ENCODE measurements around the gene CCDC40. TPM values are rescaled to one million over a fixed set of nuclear protein-coding genes. Genes with fewer than 3 reads are reported as not detected.

CCDC40 gene
- total and polyA plus RNA-seq, 2 donors from 2014 or later, result 5.1 to 22.6 TPM

DNA sequence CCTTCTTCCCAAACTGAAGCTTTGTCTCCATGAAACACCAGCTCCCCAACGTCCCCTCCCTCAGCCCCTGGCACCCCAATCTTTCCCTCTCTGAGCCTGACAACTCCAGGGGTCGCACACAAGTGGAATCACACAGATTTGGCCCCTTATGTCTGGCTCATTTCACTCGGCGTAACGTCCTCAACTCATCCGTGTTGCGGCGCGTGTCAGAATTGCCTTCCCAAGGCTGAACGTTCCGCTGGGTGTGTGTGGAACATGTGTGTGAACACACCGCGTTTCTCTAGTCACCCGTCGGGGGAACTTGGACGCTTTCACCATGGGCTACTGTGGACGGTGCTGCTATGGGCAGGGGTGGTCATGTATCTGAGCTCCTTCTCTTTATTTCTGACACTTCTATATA lies 45.7 kb upstream of the CCDC40 start:
- no peak overlapping the region for H3K9ac ChIP-seq (ENCODE audit: low read length in 3 of 3)
- no peak overlapping the region for H3K4me3 ChIP-seq (ENCODE audit: low read length in 3 of 3)
- H3K4me1 ChIP-seq (ENCODE audit: control insufficient read depth in 2 of 3, insufficient read depth in 2 of 3, low read depth in 1 of 3, low read length in 3 of 3), result peaks cover 6 to 45% (median 39%) of the 10 kb centered on the region in 3 donors
- peak in 1 of 5 donors; percentile 69 for DNase-seq
- H3K36me3 ChIP-seq (ENCODE audit: control insufficient read depth in 2 of 3, insufficient read depth in 3 of 3, low read length in 3 of 3), result no peaks in the 10 kb centered on the region
- H3K9me3 ChIP-seq (ENCODE audit: control insufficient read depth in 2 of 3, insufficient read depth in 1 of 3, low read length in 3 of 3), result no peaks in the 10 kb centered on the region
- TF ChIP-seq, protein P1, sequence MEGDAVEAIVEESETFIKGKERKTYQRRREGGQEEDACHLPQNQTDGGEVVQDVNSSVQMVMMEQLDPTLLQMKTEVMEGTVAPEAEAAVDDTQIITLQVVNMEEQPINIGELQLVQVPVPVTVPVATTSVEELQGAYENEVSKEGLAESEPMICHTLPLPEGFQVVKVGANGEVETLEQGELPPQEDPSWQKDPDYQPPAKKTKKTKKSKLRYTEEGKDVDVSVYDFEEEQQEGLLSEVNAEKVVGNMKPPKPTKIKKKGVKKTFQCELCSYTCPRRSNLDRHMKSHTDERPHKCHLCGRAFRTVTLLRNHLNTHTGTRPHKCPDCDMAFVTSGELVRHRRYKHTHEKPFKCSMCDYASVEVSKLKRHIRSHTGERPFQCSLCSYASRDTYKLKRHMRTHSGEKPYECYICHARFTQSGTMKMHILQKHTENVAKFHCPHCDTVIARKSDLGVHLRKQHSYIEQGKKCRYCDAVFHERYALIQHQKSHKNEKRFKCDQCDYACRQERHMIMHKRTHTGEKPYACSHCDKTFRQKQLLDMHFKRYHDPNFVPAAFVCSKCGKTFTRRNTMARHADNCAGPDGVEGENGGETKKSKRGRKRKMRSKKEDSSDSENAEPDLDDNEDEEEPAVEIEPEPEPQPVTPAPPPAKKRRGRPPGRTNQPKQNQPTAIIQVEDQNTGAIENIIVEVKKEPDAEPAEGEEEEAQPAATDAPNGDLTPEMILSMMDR (IDR thresholded peaks at IDR 0.05; ENCODE audit: borderline replicate concordance, extremely low read depth, insufficient read depth), result no peak
- FAIRE-seq, result no peak
- no peaks in the 10 kb centered on the region for H3K27me3 ChIP-seq (ENCODE audit: control insufficient read depth, insufficient read depth, low read length)
- peak overlapping the region in 1 of 2 donors; percentile 8 for H3K27ac ChIP-seq (ENCODE audit: low read depth in 2 of 2, low read length in 2 of 2)
- intact Hi-C loops (cut with DNase I), result no loop called here

DNA sequence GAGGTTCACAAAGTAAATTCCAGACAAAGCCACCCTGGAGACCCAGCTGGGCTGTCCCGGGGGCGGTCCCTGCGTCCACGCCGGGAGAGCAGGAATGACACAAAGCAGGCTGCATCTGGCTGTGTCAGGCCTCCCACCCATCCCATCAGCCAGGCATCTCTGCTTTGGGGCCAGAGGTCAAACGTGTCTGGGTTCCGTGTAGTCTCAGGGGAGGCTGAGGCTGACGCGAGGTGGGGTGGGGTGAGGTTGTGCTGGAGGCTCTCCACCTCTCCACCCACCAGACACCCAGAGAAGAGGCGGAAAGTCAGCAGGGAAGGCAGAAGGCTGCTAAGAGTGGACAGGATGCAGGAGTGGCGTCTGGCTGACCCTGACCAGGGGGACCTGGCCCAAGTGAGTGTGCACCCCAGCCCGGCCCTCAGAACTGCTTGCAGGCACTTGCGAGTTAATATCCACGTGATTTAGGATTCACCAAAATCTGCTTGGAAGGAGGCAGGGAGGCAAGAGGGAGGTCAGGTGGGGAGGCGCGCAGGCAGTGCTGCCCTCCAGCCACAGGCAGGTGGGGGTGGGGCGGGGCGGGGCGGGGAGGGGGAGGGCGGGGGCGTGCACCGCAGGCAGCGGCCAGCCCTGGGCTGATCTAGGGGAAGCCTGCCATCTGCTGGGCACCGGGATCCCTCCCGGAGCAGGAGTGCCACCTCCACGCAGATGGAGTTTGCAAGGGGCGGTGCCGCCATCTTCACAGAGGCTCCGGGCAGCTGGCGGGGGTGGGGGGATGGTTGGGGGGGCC lies 45.1 kb upstream of the CCDC40 start:
- Histone ChIP-seq H3K9me3 (ENCODE audit: control insufficient read depth in 2 of 3, insufficient read depth in 1 of 3, low read length in 3 of 3) (no peaks in the 10 kb centered on the region), H3K4me3 (ENCODE audit: low read length in 3 of 3) (peak overlapping the region in 1 of 3 donors; percentile 35), H3K9ac (ENCODE audit: low read length in 3 of 3) (no peak overlapping the region), H3K4me1 (ENCODE audit: control insufficient read depth in 2 of 3, insufficient read depth in 2 of 3, low read depth in 1 of 3, low read length in 3 of 3) (peaks cover 6 to 45% (median 39%) of the 10 kb centered on the region in 3 donors), H3K27ac (ENCODE audit: low read depth in 2 of 2, low read length in 2 of 2) (no peak overlapping the region), H3K36me3 (ENCODE audit: control insufficient read depth in 2 of 3, insufficient read depth in 3 of 3, low read length in 3 of 3) (no peaks in the 10 kb centered on the region), H3K27me3 (ENCODE audit: control insufficient read depth, insufficient read depth, low read length) (no peaks in the 10 kb centered on the region)
- intact Hi-C loops (cut with DNase I), result no loop called here
- TF ChIP-seq, protein P1 (IDR thresholded peaks at IDR 0.05; ENCODE audit: borderline replicate concordance, extremely low read depth, insufficient read depth), result peak; percentile 79
- FAIRE-seq (no peak), DNase-seq (peak; percentile 87 to 95 (median 92))

DNA sequence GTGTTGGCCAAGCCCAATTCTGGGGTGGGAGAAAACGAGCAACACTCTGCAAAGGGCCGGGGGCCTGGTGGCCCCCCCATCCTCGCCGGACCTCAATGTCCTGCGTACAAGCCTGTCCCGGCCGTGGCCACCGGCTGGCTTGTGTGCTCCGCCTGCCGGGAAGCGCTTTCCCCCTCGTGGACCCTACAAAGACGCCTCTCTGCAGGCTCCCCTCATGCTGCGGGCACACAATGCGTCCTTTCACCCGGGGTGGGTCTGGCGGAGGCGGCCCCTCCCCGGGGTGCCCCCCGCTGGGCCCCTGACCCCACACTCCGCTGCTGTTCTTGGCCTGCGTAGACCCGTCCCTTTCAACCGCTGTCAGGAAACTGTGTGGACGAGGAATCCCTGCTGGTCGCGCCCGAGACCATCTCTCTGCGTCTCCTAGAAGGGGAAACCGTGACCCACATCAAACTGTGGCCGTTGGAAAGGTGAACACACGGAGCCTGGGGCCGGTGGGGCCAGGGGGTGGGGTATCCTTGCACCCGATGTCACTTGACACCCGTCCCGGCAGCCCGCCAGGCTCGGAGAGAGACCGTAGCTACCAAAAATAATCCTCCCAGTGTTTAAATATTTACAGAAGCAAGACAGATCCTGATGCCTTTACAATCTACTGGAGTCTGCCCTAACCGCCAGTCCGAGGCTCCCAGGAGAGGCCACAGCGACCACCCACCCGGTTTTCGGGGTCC lies 44.4 kb upstream of the CCDC40 start:
- H3K9me3 ChIP-seq (ENCODE audit: control insufficient read depth in 2 of 3, insufficient read depth in 1 of 3, low read length in 3 of 3), result no peaks in the 10 kb centered on the region
- H3K27me3 ChIP-seq (ENCODE audit: control insufficient read depth, insufficient read depth, low read length), result no peaks in the 10 kb centered on the region
- TF ChIP-seq, protein P1 (IDR thresholded peaks at IDR 0.05; ENCODE audit: borderline replicate concordance, extremely low read depth, insufficient read depth), result no peak
- H3K9ac ChIP-seq (ENCODE audit: low read length in 3 of 3), result peak overlapping the region in 1 of 3 donors; percentile 35
- peaks cover 6 to 40% (median 39%) of the 10 kb centered on the region in 3 donors for H3K4me1 ChIP-seq (ENCODE audit: control insufficient read depth in 2 of 3, insufficient read depth in 2 of 3, low read depth in 1 of 3, low read length in 3 of 3)
- no peaks in the 10 kb centered on the region for H3K36me3 ChIP-seq (ENCODE audit: control insufficient read depth in 2 of 3, insufficient read depth in 3 of 3, low read length in 3 of 3)
- peak overlapping the region in 1 of 2 donors; percentile 7 for H3K27ac ChIP-seq (ENCODE audit: low read depth in 2 of 2, low read length in 2 of 2)
- DNase-seq, result peak in 2 of 5 donors; percentile 39 to 60
- peak overlapping the region in 2 of 3 donors; percentile 23 to 35 for H3K4me3 ChIP-seq (ENCODE audit: low read length in 3 of 3)
- intact Hi-C loops (cut with DNase I), result no loop called here
- no peak for FAIRE-seq

Data from kidney (tissue), 14 donors.